GM19468 (cell line): ENCODE results near the gene ABCG5.

Experiments
- ATAC-seq: cut with Tn5 transposase; IDR thresholded peaks from one replicate; pipeline ENCODE4 v1.9.1; 2021; ENCODE audit warnings: mild to moderate bottlenecking, moderate library complexity, moderate number of reproducible peaks; ENCODE audit not compliant: unreplicated experiment; ENCODE audit errors: extremely low read depth

The ABCG5 gene

DNA sequence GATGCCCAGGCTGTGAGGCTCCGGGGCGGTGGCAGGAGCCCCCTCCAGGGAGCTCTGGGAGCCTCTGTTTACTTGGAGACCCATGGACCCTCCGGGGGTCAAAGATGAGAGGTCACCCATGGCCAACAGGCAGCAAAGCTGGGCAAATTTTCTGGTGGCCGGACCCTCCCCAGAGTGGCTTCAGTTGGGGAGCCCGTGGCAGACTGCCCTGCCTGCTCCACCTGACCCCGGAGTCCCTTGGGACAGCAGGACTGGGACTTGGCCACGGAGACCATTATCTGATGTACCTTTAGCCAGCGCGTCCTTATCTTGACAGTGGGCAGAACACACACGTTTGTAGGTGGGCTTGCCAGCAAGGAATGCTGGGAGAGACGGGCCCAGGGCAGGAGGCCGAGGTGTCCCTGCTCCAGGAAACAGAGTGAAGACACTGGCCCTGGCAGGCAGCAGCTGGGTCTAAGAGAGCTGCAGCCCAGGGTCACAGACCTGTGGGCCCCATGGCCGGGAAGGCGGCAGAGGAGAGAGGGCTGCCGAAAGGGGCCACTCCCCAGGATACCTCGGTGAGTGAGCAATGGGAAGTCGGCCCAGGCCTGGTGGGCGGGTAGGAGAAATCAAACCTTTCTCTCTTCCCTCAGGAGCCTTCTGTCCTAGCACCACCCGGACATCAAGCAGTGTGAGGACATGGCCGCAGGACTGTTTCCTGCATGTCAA lies at the start of gene ABCG5, which contains the start of gene ABCG8:
Gene ABCG5, minus strand, starts transcription at position 280 of the 708 bp plus-strand sequence. Its CDS starts 160 bp downstream, at position 120.
Gene ABCG8, plus strand, starts transcription at position 412 of the 708 bp plus-strand sequence. Its CDS starts 83 bp downstream, at position 495.
- ATAC-seq: no peak

DNA sequence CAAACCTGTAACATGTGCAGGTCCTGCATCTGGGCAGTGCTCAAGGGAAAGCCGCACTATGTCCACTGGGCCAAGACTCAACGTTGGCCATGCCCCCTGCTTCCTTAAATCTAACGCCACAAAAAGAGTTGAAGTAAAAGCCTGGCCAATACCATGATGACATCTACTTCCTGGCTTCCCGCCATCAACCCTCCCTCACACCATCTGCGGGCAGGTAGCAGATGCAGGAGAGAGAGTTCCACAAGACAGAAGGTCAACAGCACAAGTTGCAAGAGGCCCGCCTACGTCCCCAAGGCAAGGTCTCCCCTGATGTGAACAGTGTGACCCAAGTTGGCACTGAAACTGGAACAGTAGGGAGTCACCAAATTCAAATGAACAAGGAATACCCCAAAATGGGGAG lies 48.5 kb upstream of the ABCG5 start:
- no peak for ATAC-seq

DNA sequence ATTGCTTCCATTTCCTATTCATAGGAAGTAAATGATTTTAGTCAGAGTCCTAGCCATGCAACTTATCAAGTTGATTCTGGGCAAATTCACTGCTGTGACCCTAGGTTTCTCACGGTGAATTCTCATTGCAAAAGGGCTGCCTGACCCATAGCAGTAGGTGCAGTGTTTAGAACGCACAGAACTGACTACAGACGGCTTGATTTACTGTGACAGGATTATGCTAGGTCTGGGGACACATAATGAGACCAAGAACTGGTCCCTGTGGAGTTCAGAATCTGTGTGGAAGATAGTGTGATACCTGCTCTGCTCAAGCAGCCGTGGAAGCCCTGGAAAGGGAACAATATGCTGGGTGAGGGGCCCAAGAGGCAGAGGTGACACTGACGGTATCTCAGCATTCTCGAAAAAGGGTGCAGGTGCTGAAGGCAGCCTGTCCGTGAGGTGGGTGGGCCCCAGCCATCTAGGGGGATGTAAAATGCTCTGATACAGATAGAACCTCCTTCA lies 46.5 kb upstream of the ABCG5 start:
- ATAC-seq: no peak

DNA sequence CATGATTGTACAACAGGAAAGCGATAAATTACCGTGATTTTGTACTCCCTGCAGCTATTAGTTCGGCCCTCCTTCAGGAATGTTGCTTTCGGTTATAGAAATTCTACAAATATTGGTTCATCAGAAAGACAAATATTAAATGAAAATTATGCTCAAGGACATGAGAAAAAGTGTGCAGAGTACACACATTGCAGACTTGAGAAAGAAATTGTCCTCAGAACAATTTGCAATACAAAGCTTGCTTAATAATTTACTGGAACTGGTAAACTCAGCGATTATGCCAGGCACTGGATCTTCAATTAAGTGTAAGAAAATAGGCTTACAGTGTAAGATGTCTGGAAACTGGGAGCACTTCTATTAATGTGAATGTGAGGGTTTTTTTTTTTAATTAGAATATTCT lies 46.0 kb upstream of the ABCG5 start:
- ATAC-seq: no peak

DNA sequence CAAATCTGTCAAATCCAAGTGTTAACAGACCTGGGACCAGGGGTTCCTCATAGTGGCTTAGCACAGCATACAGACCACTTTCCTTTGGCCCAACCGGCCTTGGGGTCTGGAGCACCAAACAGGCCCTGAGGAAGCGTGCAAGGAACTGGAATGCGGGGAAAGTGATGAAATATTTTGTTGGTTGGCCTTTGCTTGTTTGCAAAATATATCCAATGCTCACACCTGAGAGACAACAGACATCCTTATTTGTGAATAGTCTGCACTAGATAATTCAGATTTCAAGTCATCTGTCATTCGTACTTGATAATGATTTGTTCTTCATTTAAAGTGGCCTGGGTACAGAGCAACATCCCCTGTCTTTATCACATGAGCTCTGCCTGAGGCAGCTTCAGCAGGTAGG lies 43.7 kb upstream of the ABCG5 start:
- ATAC-seq: no peak

DNA sequence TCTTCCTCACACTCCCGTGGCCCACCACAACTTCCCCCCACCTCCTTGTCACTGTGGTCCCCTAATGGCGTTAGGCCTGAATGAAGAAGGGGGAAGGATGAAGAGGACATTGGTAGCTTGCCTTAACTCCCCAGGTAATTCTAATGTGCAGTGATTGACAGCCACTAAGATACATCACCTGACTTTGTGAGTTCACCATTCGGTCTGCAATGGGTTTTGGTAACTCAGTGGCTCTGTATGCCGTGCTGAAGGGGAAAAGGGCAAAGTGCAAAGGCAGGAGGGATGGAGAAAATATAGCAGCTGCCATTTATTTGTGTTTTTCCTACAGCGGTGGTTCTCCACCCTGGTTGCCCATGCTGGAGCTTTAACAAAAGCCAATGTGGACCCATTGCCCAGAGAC lies 42.3 kb upstream of the ABCG5 start:
- no peak for ATAC-seq

DNA sequence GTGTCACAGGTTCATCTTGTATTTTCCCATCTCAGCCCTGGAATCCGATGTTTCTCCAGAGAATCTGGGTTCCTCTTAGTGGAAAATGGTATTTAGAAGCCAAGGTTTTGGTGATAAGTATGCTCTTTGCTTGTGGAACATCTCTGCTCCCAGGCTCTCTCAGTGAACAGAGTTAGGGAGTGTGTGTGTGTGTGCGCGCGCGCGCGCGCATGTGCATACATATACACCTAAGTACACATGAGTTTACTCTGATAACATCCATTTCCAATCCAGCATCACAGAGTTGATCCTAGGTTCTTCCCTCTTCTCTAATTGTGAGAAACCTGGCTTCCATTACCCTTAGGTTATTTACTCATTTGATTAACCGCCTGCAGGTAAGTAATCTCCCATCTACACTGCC lies 41.8 kb upstream of the ABCG5 start:
- no peak for ATAC-seq

DNA sequence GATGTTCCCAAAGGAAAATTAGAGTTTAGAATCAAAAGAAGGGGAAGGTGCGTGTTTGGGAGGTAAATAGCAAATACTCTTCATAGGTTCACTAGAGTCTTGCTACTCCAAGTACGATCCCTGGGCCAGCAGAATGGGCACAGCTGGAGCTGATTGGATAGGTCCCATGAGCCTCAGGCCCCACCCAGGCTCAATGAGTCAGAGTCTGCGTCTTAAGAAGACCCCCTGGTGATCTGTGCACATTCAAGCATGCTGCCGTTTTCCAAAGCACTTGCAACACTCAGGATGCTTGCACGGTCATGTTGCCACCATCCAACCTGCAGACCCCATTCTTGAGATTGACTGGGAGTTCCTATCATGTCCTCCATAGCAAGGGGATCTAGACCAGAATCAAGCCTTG lies 40.6 kb upstream of the ABCG5 start:
- no peak for ATAC-seq

DNA sequence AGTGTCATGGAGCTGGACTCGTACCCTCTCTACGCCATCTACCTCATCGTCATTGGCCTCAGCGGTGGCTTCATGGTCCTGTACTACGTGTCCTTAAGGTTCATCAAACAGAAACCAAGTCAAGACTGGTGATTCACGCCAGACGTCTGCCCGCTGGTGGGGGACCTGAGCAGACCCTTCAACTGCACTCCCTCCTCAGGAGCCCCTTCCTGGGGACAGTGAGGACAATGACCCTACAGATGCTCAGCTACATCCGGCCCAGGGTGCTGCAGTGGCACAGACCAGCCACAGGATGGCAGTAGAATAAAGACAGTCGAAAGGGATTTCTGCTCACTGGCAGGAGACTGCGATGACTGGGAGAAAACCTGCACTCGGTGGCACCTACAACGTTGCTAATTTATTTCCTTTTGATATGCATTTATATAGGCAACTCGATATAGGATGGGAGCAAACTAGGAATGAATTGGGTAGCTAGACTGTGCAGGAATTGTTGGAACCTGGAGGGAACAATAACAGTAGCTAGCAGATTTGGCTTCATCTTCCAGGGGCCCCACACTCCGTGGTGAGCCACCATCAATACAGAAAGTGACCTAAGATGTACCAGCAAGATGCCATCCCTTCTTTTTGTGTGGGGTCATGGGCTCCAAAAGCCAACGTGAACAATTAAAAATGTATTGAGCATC lies 39.3 kb upstream of the ABCG5 start:
- ATAC-seq: peak; percentile 52

DNA sequence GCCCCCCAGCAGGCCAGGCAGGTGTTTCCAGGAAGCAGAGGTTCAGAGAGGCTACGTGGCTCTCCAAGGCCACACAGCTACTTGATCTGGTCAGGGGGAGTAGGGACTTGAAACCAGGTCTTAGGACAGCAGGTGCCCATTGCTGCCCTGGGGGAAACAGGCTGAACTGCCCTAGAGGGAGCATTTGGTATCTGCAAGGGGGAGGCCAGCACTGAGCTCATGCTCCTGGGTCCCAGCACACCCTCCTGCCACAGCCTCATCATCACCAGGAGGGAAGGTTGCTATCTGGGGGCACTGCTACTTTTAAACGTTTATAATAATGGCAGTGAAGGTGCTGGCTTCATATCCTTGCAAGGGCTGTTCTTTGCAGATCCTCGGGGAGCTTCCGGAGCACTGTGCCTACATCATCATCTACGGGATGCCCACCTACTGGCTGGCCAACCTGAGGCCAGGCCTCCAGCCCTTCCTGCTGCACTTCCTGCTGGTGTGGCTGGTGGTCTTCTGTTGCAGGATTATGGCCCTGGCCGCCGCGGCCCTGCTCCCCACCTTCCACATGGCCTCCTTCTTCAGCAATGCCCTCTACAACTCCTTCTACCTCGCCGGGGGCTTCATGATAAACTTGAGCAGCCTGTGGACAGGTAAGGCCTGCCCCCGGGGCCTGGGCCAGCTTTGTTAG lies 36.3 kb upstream of the ABCG5 start:
- no peak for ATAC-seq

DNA sequence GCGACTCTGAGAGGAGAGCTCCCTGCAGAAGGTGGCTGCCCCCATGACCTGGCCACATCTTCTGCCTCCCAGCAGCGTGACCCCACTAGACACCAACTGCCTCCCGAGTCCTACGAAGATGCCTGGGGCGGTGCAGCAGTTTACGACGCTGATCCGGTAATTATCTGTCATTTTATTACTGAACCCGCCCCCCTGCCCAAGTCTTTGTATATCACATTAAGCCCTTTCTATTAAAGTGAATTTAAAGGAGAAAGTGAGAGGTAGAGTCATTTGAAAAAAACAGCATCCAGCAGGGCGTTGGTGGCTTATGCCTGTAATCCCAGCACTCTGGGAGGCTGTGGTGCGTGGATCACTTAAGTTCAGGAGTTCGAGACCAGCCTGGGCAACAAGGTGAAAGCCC lies 33.5 kb upstream of the ABCG5 start:
- no peak for ATAC-seq

DNA sequence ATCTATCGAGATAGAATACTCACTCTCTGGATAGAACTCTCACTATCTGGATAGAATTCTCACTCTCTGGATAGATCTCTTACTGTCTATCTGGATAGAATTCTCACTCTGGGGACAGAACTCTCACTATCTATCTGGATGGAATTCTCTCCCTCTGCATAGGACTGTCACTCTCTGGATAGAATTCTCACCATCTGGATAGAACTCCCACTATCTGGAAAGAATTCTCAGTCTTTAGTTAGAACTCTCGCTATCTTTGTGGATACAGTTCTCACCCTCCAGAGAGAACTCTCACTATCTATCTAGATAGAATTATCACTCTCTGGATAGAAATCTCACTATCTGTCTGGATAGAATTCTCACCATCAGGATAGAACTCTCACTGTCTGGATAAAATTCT lies 16.7 kb upstream of the ABCG5 start:
- ATAC-seq: no peak

DNA sequence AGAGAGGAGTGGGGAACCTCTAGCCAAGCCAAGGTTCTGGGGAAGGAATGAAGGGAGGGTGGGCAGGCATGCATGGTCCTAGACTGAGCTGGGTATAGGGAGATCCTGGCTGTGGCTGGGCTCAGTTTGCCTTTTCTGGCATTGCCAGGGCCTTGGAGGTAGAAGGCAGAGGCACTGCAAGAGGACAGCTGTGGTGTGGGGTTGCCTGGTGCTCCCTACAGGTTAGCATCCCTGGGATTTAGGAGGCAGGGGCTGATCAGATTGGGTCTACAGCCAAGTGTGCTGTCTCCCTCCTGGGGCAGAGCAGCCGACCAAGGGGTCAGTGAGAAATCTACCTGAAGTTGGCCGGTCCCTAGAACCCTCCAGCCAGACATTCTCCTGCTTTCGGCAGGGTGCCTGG lies 16.0 kb upstream of the ABCG5 start:
- no peak for ATAC-seq

DNA sequence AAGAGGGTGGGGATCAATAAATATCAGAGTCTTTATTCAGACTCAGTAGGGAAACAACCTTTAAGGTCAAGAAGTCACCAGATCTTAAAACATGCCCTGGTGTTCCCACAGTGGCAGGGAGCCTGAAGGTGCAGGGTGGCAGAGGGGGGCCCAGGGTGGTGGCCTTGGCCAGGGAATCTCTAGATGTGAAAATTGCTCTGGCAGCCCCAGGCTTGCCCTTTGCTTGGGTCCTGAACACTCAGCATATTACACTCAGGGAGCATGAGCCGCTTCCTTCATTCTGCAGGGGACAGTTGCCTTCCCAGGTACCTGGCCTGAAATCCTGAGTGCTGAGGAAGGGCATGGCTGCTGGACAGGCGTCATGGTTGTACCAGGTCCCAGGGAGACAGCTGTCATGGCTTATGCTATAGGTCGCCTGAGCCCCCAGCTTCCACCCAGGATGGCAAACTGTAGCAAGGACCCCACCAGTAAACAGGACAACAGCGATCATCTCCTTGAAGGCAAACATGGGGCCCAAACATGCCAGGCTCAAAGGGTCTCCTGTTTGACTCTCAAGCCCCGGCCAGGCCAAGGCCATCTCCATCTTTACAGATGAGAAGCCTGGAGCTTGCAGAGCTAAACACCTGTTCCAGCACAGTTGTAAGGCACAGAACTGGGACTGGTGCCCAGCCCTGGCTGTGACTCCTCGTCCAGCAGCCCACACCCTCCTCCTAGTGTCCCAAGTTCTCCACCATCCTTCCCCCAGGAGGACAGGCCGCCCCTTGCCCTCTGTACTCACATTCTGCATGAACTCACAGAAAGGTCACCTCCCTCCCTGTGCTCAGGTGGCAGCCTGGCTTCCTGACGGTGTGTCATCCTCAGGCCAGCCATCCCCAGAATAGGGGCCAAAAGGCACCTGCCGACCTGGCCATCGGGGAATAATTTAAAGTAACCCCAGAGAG lies 14.8 kb upstream of the ABCG5 start:
- no peak for ATAC-seq

DNA sequence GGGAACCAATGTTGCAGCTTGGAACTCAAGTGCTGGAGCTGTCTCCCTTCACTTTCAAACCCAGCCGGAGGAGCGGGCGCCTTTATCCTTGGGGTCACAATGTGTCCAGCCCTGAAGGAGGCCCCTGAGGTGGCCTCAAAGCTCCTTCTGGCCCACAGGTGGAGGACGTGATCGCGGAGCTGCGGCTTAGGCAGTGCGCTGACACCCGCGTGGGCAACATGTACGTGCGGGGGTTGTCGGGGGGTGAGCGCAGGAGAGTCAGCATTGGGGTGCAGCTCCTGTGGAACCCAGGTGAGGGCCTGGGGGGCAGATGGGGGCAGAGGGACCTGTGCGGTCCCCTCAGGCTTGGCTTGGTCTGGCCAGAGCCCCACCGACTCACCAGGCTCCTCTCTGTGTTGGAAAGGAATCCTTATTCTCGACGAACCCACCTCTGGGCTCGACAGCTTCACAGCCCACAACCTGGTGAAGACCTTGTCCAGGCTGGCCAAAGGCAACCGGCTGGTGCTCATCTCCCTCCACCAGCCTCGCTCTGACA lies 13.6 kb upstream of the ABCG5 start:
- ATAC-seq: no peak

DNA sequence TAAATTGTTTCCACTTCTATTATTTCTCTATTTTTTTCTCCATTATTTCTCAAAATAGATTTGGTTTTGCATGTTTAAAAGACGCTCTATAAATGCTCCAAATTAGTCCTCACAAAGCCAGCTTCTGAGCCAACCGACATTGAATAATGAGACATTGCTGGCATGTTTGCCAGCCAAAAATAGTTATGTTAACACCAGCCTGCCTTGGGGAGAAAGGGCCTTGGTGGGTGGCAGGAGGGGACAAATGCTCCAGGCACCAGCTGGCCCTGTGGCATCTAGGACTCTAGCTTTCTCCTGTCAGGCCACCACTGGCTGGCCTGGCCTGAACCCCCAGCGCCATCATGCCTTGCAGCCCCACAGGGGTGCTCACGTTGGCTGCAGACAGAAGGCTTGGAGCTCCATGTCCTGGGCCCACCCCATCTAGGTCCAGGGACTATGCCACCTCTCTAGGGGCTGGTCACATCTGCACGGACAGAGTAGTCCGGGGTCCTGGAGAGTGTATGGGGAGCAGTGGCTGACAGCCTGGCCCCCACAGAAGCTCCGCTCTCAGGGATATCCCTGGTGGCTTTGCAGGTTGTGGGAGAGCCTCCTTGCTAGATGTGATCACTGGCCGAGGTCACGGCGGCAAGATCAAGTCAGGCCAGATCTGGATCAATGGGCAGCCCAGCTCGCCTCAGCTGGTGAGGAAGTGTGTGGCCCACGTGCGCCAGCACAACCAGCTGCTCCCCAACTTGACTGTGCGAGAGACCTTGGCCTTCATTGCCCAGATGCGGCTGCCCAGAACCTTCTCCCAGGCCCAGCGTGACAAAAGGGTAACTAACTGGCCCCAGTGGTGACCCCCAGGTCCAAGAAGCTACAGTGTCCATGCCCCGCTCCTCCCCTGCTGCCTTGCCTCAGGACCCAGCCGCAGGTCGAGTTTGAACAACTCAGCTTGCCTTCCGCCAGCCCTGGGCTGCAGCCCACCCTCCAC lies 12.7 kb upstream of the ABCG5 start:
- no peak for ATAC-seq

DNA sequence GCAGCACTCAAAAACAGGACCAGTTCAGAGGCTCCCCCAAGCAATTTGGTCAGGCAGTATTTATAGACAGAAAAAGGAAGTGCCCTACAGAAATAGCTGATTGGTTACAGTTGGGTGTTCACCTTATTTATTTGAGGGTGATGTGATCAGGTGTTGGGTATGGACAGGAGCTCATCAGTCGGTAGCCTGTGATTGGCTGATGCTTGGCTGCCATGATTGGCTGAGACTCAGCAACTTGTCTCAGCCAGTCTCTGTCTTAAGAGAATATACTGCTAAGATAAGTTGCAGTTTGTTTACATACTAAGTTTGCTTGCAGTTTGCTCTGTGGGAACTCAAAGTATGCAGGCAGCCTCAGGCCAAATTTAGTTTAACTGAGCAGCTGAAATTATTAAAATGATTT lies 9.6 kb upstream of the ABCG5 start:
- ATAC-seq: no peak

DNA sequence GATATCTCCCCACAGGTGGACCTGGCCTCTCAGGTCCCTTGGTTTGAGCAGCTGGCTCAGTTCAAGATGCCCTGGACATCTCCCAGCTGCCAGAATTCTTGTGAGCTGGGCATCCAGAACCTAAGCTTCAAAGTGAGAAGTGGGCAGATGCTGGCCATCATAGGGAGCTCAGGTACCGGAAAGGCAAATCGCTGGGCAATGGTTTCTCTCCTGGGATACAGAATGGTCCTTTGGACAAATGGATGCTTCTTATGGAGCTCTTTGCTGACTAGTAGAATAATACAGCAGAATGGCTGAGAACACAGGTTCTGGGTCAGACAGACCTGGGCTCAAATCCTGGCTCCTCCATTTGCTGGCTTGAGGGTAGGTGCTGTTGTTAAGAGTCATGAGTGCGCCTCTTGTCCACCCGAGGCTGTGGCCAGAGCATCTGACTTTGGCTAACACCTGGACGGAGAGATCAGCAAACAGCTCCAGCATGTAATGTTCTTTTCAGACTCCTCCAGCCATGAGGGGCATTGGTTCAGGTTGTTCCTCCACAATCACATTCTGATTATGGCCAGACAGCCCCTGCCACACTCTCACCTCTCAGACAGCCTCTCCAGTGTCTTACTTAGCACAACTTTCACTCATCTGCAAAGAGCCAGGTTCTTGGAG lies 7.6 kb upstream of the ABCG5 start:
- no peak for ATAC-seq
